SK-N-SH treated with all-trans-retinoic acid at 6 μM for 48 hours (cell line): ENCODE data around the gene TIMM13.
"Not testable (repeated sequence)": the region's sequence is repeated elsewhere in the genome, so short reads cannot be mapped to it uniquely, and the experiment has no call there.

ENCODE experiments used
- ATAC-seq: fragments of 200-7000 bp; cut with Tn5 transposase; 3 replicates; pipeline ENCODE4 v1.9.1; 2020; ENCODE audit warnings: mild to moderate bottlenecking, moderate library complexity
- ARNTL ChIP-seq: fragments of 450-650 bp; formaldehyde crosslinking; IDR thresholded peaks from 2 replicates; pipeline ENCODE4 v1.5.0; 2020; ENCODE audit warnings: low read depth, mild to moderate bottlenecking, moderate library complexity, borderline replicate concordance
- CREB5 ChIP-seq: fragments of 250-450 bp; sonication (Bioruptor Pico); IDR thresholded peaks from 2 replicates; pipeline ENCODE4 v1.5.1; 2020; ENCODE audit warnings: low read depth, mild to moderate bottlenecking, moderate library complexity
- CSRNP3 ChIP-seq: fragments of 250-450 bp; sonication (Bioruptor Pico); IDR thresholded peaks from 2 replicates; pipeline ENCODE4 v1.5.1; 2021; ENCODE audit warnings: mild to moderate bottlenecking, moderate library complexity
- ESRRG ChIP-seq: fragments of 250-450 bp; sonication (Bioruptor Pico); IDR thresholded peaks from 2 replicates; pipeline ENCODE4 v1.6.1; 2021; ENCODE audit warnings: mild to moderate bottlenecking
- OSR1 ChIP-seq: fragments of 250-450 bp; sonication (Bioruptor Pico); IDR thresholded peaks from 2 replicates; pipeline ENCODE4 v1.8.0; 2022; ENCODE audit warnings: moderate library complexity, mild to moderate bottlenecking, inconsistent platforms
- PATZ1 ChIP-seq: fragments of 250-450 bp; sonication (Bioruptor Pico); IDR thresholded peaks from 2 replicates; pipeline ENCODE4 v1.8.0; 2020; ENCODE audit warnings: mild to moderate bottlenecking, moderate library complexity, borderline replicate concordance
- PPARA ChIP-seq: fragments of 250-450 bp; sonication (Bioruptor Pico); IDR thresholded peaks from 2 replicates; pipeline ENCODE4 v1.5.0; 2020; ENCODE audit warnings: mild to moderate bottlenecking, borderline replicate concordance
- RARB ChIP-seq: fragments of 250-450 bp; sonication (Bioruptor Pico); IDR thresholded peaks from 2 replicates; pipeline ENCODE4 v1.8.0; 2021; ENCODE audit warnings: mild to moderate bottlenecking, moderate library complexity
- TCF4 ChIP-seq: fragments of 250-450 bp; sonication (Bioruptor Pico); IDR thresholded peaks from 2 replicates; pipeline ENCODE4 v1.8.0; 2021; ENCODE audit warnings: mild to moderate bottlenecking, moderate library complexity, borderline replicate concordance
- TSHZ2 ChIP-seq: fragments of 250-450 bp; sonication (Bioruptor Pico); IDR thresholded peaks from 2 replicates; pipeline ENCODE4 v1.5.0; 2020; ENCODE audit warnings: mild to moderate bottlenecking, moderate library complexity
- ZC3H10 ChIP-seq: fragments of 250-450 bp; sonication (Bioruptor Pico); IDR thresholded peaks from 2 replicates; pipeline ENCODE4 v1.5.1; 2021; ENCODE audit warnings: mild to moderate bottlenecking, moderate library complexity
- ZFP3 ChIP-seq: fragments of 250-450 bp; sonication (Bioruptor Pico); IDR thresholded peaks from 2 replicates; pipeline ENCODE4 v1.5.0; 2020; ENCODE audit warnings: mild to moderate bottlenecking, moderate library complexity
- ZNF565 ChIP-seq: fragments of 450-650 bp; formaldehyde crosslinking; conservative IDR thresholded peaks from 2 replicates; pipeline ENCODE4 v1.5.0; 2020; ENCODE audit warnings: low read depth, mild to moderate bottlenecking, moderate library complexity

Gene TIMM13

GRCh38 chr19:2475018-2475701, 47.8 kb upstream of the TIMM13 start:
- TF ChIP-seq ZNF565 (CRISPR knock-in tag): no peak
- TF ChIP-seq TCF4 (CRISPR knock-in tag): no peak
- no peak for TF ChIP-seq ESRRG (CRISPR knock-in tag)
- no peak for TF ChIP-seq CSRNP3 (CRISPR knock-in tag)
- no peak for TF ChIP-seq ZFP3 (CRISPR knock-in tag)
- TF ChIP-seq, all 23 proteins: peak for 0
- peak; percentile 38 for ATAC-seq

GRCh38 chr19:2474232-2475017, 47.0 kb upstream of the TIMM13 start:
- peak; percentile 59 for ATAC-seq
- TF ChIP-seq PATZ1 (CRISPR knock-in tag): peak; percentile 57; the same call in 1 of the 2 replicates
- no peak for TF ChIP-seq OSR1 (CRISPR knock-in tag)

- not testable (repeated sequence) for ATAC-seq
These were observed 42.5 kb upstream of the TIMM13 start for GRCh38 chr19:2469915-2470200.

GRCh38 chr19:2469102-2469914, 41.9 kb upstream of the TIMM13 start:
- peak; percentile 50 for ATAC-seq
- TF ChIP-seq CSRNP3 (CRISPR knock-in tag) (no peak), CREB5 (CRISPR knock-in tag) (no peak), ZFP3 (CRISPR knock-in tag) (no peak), TCF4 (CRISPR knock-in tag) (no peak), ZC3H10 (CRISPR knock-in tag) (no peak), ARNTL (CRISPR knock-in tag) (no peak), OSR1 (CRISPR knock-in tag) (no peak), TSHZ2 (no peak), PATZ1 (CRISPR knock-in tag) (no peak), RARB (CRISPR knock-in tag) (no peak), ZNF565 (CRISPR knock-in tag) (no peak), PPARA (CRISPR knock-in tag) (no peak)
